Esophagus muscularis mucosa (tissue), 4 donors: Measurements from ENCODE around the gene PKP3. TPM values are rescaled to one million over a fixed set of nuclear protein-coding genes. Genes with fewer than 3 reads are reported as not detected.

ENCODE experiments used
- DNase-seq: peaks from one replicate; pipeline ENCODE4 v3.0.0-alpha.2; 2017; ENCODE audit errors: extremely low spot score
- H3K27ac ChIP-seq, 4 donors: fragments of 200-600 bp; sonication (generic); replicated peaks in 1 of 4; 1 replicate in 3 of 4; 2 replicates in 1 of 4; pipeline ENCODE4 v1.5.1; 2016 to 2019; ENCODE audit warnings: mild to moderate bottlenecking in 1 of 4
- H3K27me3 ChIP-seq, 4 donors: fragments of 200-600 bp; sonication (generic); one replicate each; pipeline versions ENCODE4 v1.5.1 to v1.6.0; 2016 to 2019
- H3K36me3 ChIP-seq, 4 donors: fragments of 200-600 bp; sonication (generic); one replicate each; pipeline ENCODE4 v1.5.1; 2016 to 2019
- H3K4me1 ChIP-seq, 4 donors: fragments of 200-600 bp; sonication (generic); one replicate each; pipeline ENCODE4 v1.5.1; 2016 to 2019
- H3K4me3 ChIP-seq, 4 donors: fragments of 200-600 bp; sonication (generic); 1 replicate in 2 of 4; 2 replicates in 2 of 4; pipeline ENCODE4 v1.5.1; 2016 to 2019; ENCODE audit warnings: mild to moderate bottlenecking in 4 of 4, moderate library complexity in 1 of 4
- H3K9me3 ChIP-seq, 4 donors: fragments of 200-600 bp; sonication (generic); 1 replicate in 3 of 4; 2 replicates in 1 of 4; pipeline ENCODE4 v1.5.1; 2016 to 2019
- CTCF ChIP-seq, 3 experiments: fragments of 200-600 bp in 2 of 3; fragments of 450-650 bp in 1 of 3; sonication (generic) in 2 of 3; IDR thresholded peaks; one replicate each; pipeline ENCODE4 v1.5.1; 2017 to 2019; ENCODE audit warnings: antibody characterized with exemption in 3 of 3, mild to moderate bottlenecking in 2 of 3, moderate library complexity in 1 of 3
- EP300 ChIP-seq: sonication (generic); formaldehyde crosslinking; IDR thresholded peaks from one replicate; pipeline ENCODE4 v1.6.1; 2017; ENCODE audit warnings: antibody characterized with exemption
- POLR2A ChIP-seq: fragments of 450-650 bp; IDR thresholded peaks from one replicate; pipeline ENCODE4 v1.6.1; 2017; ENCODE audit warnings: antibody characterized with exemption, moderate library complexity, mild to moderate bottlenecking, low read depth
- POLR2AphosphoS5 ChIP-seq, 2 donors: sonication (generic); formaldehyde crosslinking; IDR thresholded peaks; one replicate each; pipeline ENCODE4 v1.6.1; 2017; ENCODE audit warnings: antibody characterized with exemption in 2 of 2
- WGBS: methylation state at CpG from one replicate; pipeline ENCODE4 v1.1.5; 2018; 5-methylcytosine and 5-hydroxymethylcytosine counted together
- intact Hi-C: fragments of 100-400 bp; cut with DNase I; formaldehyde crosslinking; loops from one replicate; pipeline ENCODE4 v1.15.1; 2023
- total RNA-seq, 4 donors: library from RNA; depleted of rRNA; stranded (reverse); fragments of >200 nt; gene quantifications; one replicate each; pipeline versions ENCODE4 v1.1.0 to v1.2.1, GENCODE V29; 2016

The PKP3 gene
- total RNA-seq, 4 donors from 2014 or later: 0.17 to 1.1 (median 0.51) TPM

- no peak overlapping the region for H3K27ac ChIP-seq
- WGBS: 88% methylated on average over 36 of the region's 41 CpGs
- no peak for DNase-seq
- H3K4me3 ChIP-seq: no peak overlapping the region
- intact Hi-C loops: no loop called here
- peaks cover 0 to 13% (median under 1%) of the 10 kb centered on the region in 4 donors for H3K27me3 ChIP-seq
- no peaks in the 10 kb centered on the region for H3K9me3 ChIP-seq
- no peak for TF ChIP-seq CTCF (IDR thresholded peaks at IDR 0.05)
- TF ChIP-seq EP300: no peak
- TF ChIP-seq POLR2A: no peak
- TF ChIP-seq POLR2AphosphoS5 (IDR thresholded peaks at IDR 0.05): no peak
- peaks cover 0 to 36% (median 2%) of the 10 kb centered on the region in 4 donors for H3K36me3 ChIP-seq
- peaks cover 0 to 5% (median 2%) of the 10 kb centered on the region in 4 donors for H3K4me1 ChIP-seq
These were observed 18.7 kb upstream of the PKP3 start for GRCh38 chr11:375065-376025.

- TF ChIP-seq EP300 (no peak), CTCF (IDR thresholded peaks at IDR 0.05) (no peak), POLR2A (no peak)
- Histone ChIP-seq H3K4me1 (no peaks in the 10 kb centered on the region), H3K36me3 (peaks cover 0 to 39% (median 2%) of the 10 kb centered on the region in 4 donors), H3K27ac (no peak overlapping the region), H3K27me3 (peaks cover 0 to 18% (median 0%) of the 10 kb centered on the region in 4 donors), H3K4me3 (no peak overlapping the region), H3K9me3 (no peaks in the 10 kb centered on the region)
- WGBS: 94% methylated on average over 21 of the region's 70 CpGs
- intact Hi-C loops: no loop called here
- no peak for DNase-seq
These were observed 17.4 kb upstream of the PKP3 start for GRCh38 chr11:376531-377173.

- Histone ChIP-seq H3K4me1 (no peaks in the 10 kb centered on the region), H3K4me3 (no peak overlapping the region), H3K9me3 (no peaks in the 10 kb centered on the region), H3K27ac (no peak overlapping the region), H3K36me3 (peaks cover 0 to 39% (median 2%) of the 10 kb centered on the region in 4 donors), H3K27me3 (peaks cover 0 to 18% (median 0%) of the 10 kb centered on the region in 4 donors)
- intact Hi-C loops: no loop called here
- no peak for DNase-seq
- 87% methylated on average over 3 of the region's 44 CpGs for WGBS
- TF ChIP-seq CTCF (IDR thresholded peaks at IDR 0.05) (no peak), POLR2AphosphoS5 (IDR thresholded peaks at IDR 0.05) (no peak), POLR2A (no peak), EP300 (no peak)
These were observed 16.7 kb upstream of the PKP3 start for GRCh38 chr11:377174-377865.

- Histone ChIP-seq H3K4me1 (no peaks in the 10 kb centered on the region), H3K27me3 (peaks cover 0 to 18% (median 0%) of the 10 kb centered on the region in 4 donors), H3K4me3 (no peak overlapping the region), H3K27ac (no peak overlapping the region), H3K9me3 (no peaks in the 10 kb centered on the region), H3K36me3 (peaks cover 0 to 33% (median 2%) of the 10 kb centered on the region in 4 donors)
- intact Hi-C loops: no loop called here
- TF ChIP-seq POLR2A (no peak), POLR2AphosphoS5 (IDR thresholded peaks at IDR 0.05) (no peak), CTCF (IDR thresholded peaks at IDR 0.05) (no peak), EP300 (no peak)
- no peak for DNase-seq
- 82% methylated on average over 9 of the region's 11 CpGs for WGBS
These were observed 16.0 kb upstream of the PKP3 start for GRCh38 chr11:377883-378500.
